ENCODE results near the gene SH3YL1.

The SH3YL1 gene

GRCh38 chr2:282371-283263 is 18.8 kb upstream of the SH3YL1 start:
- no peak for DNase-seq

GRCh38 chr2:281381-281780 is 17.5 kb upstream of the SH3YL1 start:
- DNase-seq = no peak

- DNase-seq = no peak
Observed at GRCh38 chr2:280650-281110, 16.8 kb upstream of the SH3YL1 start.

GRCh38 chr2:279956-280649 is 16.3 kb upstream of the SH3YL1 start:
- DNase-seq = no peak

GRCh38 chr2:279366-279765 is 15.5 kb upstream of the SH3YL1 start:
- DNase-seq = no peak

GRCh38 chr2:278927-279320 is 15.1 kb upstream of the SH3YL1 start:
- no peak for DNase-seq

DNA sequence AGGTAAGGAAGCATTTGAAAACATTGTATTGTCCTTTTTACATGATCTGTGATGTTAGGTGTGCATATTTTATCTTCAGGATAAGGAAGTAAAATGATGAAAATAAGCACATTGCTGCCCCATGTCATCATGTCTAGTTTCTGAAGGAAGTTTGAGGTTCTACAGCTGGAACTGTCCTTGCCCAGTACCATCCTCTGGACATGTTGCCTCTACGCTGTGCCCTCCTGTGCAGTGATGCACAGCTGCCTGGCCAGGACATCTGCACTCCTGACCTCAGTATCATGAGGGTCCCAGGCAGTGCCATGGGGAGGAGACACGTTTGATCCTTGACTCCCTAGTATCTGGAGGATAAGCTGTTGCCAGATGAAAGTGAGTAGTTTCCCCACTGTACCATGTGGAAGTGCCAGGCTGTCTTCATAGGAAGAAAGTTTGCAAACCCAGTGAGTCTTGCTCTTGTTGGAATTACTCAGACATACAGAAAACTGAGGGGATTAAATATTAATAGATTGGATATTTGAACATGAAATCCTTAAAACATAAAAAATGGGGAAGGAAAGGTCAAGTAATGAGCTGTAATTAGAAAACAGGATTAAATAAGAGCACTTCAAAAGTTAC is 14.6 kb upstream of the SH3YL1 start:
- DNase-seq = no peak

- DNase-seq = peak in 2 of 3 donors; percentile 12 to 43
Observed at GRCh38 chr2:275466-275865, 11.6 kb upstream of the SH3YL1 start.

- DNase-seq = peak in 1 of 3 donors; percentile 10
Observed at GRCh38 chr2:274503-274902, 10.7 kb upstream of the SH3YL1 start.

DNA sequence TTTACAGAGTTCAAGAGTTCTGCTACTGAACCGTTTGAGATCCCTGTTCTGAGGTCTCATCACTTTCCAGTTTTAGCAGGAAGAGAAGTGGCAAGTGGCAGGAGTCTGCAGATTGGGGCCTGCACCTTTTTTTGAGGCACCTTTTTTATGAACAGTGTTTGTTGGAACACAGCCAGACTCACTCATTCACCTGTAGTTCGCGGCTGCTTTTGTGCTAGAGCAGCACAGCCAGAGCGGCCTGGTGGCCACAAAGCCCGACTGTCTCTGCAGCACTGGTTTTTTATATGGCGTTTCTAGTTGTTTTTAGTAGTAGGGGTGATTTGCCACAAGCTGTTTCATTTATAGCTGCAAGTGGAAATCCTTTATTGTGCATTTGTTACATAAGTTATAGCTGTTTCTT is 9.5 kb upstream of the SH3YL1 start:
- DNase-seq = no peak

GRCh38 chr2:271917-272316 is 8.1 kb upstream of the SH3YL1 start:
- no peak for DNase-seq

GRCh38 chr2:270861-271260 is 7.0 kb upstream of the SH3YL1 start:
- no peak for DNase-seq

DNA sequence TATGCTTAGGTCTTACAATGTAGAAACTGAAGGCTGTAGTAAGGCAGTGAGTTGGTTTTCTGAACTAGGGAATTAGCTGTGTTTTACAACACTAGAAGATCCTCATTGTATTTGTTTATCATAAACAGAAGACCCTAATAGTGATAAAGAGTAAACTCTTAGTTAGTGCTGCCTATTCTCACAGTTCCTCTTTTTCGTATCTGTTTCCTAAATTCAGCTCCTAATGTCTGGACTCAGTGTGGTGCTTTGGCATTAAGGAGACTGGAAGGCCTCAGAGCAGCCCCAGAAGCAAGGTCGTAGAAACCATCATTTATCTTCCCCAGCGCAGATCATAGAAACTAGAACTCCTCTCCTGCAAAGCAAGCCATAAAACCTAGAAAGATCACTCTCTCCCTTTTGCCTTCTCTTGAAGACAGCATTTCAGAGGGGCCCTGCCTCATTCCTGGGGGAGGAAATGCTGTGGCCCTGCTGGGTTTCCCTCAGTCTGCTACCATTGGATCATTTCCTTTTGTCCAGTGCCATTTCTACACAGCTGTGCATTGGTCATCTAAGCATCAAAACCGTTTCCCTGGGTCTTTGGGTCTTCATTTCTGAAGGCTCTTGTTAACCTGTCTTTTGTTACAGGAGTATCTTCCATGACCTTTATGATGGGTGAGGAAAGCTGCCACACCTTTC is 5.7 kb upstream of the SH3YL1 start:
- DNase-seq = no peak

DNA sequence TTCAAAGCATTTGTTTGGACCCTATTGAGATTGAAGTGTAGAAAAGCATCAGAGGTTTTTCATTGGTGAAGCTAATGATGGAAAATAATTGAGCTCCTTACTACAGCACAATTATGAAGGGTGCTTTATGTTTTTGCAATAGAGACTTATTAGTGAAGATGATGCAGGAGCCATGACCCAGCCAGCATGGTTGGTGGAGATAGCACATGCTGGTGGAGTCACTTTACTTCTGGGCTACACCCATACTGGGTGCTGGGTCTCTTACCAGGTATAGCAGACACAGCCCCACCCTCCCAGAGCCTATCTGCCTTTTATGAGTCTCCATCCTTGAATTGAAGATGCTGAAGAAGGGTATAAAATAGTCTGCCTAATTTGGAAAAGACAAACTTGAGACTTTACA is 4.5 kb upstream of the SH3YL1 start:
- no peak for DNase-seq

- peak; percentile 97 to 99 (median 99) for DNase-seq
Observed at GRCh38 chr2:264493-265468, 949 bp upstream of the SH3YL1 start, which contains the start of gene ACP1. ACP1 (plus strand) TSS chr2:264947; CDS start chr2:264965, 18 bp downstream.

DNA sequence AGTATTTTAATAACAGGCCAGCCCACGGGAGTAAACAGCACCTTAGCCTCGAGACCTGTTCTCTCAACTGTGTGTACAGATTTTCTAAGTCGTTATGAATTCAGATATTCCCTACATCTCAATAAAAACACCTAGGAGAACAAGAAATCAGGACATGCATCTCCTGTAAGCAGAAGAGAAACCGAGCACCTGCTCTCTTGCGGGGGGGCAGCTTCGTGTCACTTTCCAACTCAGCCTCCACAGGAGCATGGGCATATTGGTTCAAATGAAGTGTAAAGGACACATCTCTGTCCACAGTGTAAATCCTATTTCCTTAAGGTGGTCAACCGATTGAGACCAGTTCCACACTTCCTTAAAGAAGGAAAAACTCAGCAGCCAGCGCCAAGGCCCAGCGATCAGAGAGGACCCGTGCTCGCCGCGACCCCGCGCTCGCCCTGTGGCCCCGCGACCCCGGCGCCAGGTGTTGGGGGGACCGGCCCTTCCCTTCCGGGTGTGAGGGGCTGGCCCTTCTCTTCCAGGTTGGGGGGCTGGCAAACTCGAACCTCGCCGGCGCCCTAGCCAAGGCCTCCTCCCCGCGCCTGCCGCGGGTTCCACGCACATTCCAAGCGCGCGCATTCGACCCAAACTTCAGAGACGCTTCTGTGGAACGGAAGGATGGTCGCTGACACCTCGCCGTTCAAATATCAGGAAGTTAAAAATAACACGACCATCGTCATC is 652 bp downstream of the SH3YL1 start:
- DNase-seq = no peak

DNA sequence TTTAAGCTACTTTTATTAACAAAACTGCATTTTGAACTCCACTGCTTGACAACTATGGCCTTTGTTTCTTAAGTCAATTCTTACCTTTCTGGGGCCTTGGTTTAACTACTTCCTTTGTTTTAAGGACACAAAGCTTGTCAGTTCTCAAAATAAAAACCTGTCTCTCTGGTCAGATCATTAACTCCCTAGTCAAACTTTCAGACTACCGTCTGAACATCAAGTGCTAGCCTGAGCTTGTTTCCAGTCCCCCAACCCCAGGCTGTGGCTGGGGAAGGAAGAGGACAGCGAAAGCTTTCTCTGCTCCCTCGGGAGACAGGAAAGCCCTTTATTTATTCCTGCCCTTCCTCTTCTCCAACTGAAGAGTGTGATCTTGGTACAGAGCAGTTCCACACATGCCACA is 1.7 kb downstream of the SH3YL1 start:
- DNase-seq = no peak

- DNase-seq = no peak
Observed at GRCh38 chr2:260507-261161, 3.2 kb downstream of the SH3YL1 start.

- DNase-seq = no peak
Observed at GRCh38 chr2:259789-260331, 4.0 kb downstream of the SH3YL1 start.

GRCh38 chr2:258933-259332 is 4.9 kb downstream of the SH3YL1 start:
- DNase-seq = no peak
